BJ (cell line): ENCODE results near the gene SRR. TPM values are rescaled to one million over a fixed set of nuclear protein-coding genes. Genes with fewer than 3 reads are reported as not detected.
A peak's percentile ranks its signal among the peaks of the same experiment; 100 is the strongest.

Source experiments
- CTCF ChIA-PET: fragments of 350-600 bp; formaldehyde crosslinking; extraction: SDS; loops from one replicate; lab custom pipeline; 2021; ENCODE audit warnings: antibody characterized with exemption, inconsistent platforms; lab: Yijun Ruan, JAX
- POLR2A ChIA-PET: fragments of 300-600 bp; sonication (Branson Sonifier 250); formaldehyde crosslinking; extraction: SDS; loops from one replicate; lab custom pipeline; 2021; ENCODE audit warnings: antibody characterized with exemption; lab: Charles Lee
- DNase-seq: peaks from one replicate; pipeline ENCODE4 v3.0.0-alpha.2; 2011; ENCODE audit warnings: low read depth
- H3K27me3 ChIP-seq: 2 replicates; pipeline ENCODE4 v1.6.0; 2011; ENCODE audit warnings: low read length; ENCODE audit not compliant: control insufficient read depth, insufficient read depth
- H3K36me3 ChIP-seq: 2 replicates; pipeline ENCODE4 v1.5.1; 2011; ENCODE audit warnings: low read length; ENCODE audit not compliant: control insufficient read depth, insufficient read depth
- H3K4me3 ChIP-seq: 2 replicates; pipeline ENCODE4 v1.5.1; 2011; ENCODE audit warnings: low read depth, mild to moderate bottlenecking, control low read depth, low read length
- polyA plus RNA-seq: library from polyadenylated mRNA; depleted of rRNA; stranded (reverse); fragments of >200 nt; gene quantifications from 2 replicates; pipeline ENCODE4 v1.2.3, GENCODE V29; 2011
- TF ChIP-seq, protein P1 (sequence below): IDR thresholded peaks from 2 replicates; pipeline ENCODE4 v1.5.1; 2011; ENCODE audit warnings: low read depth, mild to moderate bottlenecking, control low read depth, inconsistent platforms, low read length, moderate library complexity; ENCODE audit not compliant: insufficient read depth

SRR gene
- polyA plus RNA-seq, 1 experiment = 17.1 TPM

GRCh38 chr17:2336215-2336851, 32.6 kb downstream of the SRR start, which contains the start of gene TSR1:
TSS of gene TSR1 (minus strand) at chr17:2336457. CDS start at chr17:2336427, 30 bp downstream.
- POLR2A ChIA-PET = no interaction called here
- TF ChIP-seq, protein P1, sequence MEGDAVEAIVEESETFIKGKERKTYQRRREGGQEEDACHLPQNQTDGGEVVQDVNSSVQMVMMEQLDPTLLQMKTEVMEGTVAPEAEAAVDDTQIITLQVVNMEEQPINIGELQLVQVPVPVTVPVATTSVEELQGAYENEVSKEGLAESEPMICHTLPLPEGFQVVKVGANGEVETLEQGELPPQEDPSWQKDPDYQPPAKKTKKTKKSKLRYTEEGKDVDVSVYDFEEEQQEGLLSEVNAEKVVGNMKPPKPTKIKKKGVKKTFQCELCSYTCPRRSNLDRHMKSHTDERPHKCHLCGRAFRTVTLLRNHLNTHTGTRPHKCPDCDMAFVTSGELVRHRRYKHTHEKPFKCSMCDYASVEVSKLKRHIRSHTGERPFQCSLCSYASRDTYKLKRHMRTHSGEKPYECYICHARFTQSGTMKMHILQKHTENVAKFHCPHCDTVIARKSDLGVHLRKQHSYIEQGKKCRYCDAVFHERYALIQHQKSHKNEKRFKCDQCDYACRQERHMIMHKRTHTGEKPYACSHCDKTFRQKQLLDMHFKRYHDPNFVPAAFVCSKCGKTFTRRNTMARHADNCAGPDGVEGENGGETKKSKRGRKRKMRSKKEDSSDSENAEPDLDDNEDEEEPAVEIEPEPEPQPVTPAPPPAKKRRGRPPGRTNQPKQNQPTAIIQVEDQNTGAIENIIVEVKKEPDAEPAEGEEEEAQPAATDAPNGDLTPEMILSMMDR = peak; percentile 49
- CTCF ChIA-PET = interaction anchor here (0.6 to 2.1 kb wide), 11 partner anchors 9 to 283 kb away, joined by 3 to 10 read pairs (median 3); partner anchors contain the start of gene HIC1
- H3K36me3 ChIP-seq = peaks cover 4% of the 10 kb centered on the region
- peak; percentile 41 for DNase-seq
- H3K27me3 ChIP-seq = no peaks in the 10 kb centered on the region
- peak within 1 kb of the TSS; percentile 69 for H3K4me3 ChIP-seq

DNA sequence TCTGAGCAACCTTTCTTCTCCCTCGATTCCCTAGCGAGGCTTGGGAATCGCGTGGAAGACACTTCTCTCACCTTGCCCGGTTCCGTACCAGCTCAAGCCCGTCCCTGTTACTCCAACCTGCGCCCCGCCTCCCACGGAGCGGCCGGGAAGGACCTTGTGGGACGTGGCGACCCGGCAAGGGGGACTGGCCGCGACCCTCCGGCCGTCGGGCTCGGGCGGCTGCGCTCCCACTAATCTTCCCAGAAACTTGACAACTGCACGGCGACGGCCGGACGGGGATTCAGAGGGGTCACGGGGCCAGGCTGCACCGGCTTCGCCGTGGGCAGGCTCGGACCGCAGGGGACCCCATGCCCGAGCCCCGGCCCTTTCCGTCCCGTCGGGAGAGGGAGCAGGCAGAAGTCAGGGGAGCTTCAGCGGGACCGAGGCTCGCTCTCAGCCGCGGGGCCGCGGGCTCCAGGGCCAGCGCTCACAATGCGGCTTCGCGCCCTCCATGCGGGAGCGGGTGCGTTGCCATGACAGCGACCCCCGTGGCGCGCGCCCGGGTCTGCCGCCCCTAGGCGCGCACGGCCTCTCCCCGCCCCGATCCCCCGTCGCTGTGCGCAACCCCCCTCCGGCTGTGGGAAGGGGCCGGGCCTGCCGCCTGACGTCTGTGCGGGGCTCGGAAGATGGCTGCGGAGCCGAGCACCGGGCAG, 33.2 kb downstream of the SRR start, which contains the start of gene SGSM2:
Gene SGSM2, plus strand, starts transcription at position 650 of the 692 bp plus-strand sequence. CDS start 188 bp downstream, outside the sequence.
- no peak for DNase-seq
- CTCF ChIA-PET = interaction anchor here (0.6 to 2.1 kb wide), 11 partner anchors 9 to 284 kb away, joined by 3 to 10 read pairs (median 3); partner anchors contain the start of gene HIC1

GRCh38 chr17:2337544-2338314, 34.0 kb downstream of the SRR start:
- peak overlapping the region; percentile 69 for H3K4me3 ChIP-seq
- ChIA-PET POLR2A (interaction anchor here (0.6 to 0.7 kb wide), 2 partner anchors 10 to 256 kb away, joined by 4 to 8 read pairs; partner anchors contain the start of gene PAFAH1B1), CTCF (interaction anchor here (0.9 to 3.1 kb wide), 3 partner anchors 9 to 16 kb away, joined by 3 to 22 read pairs (median 3); no protein-coding TSS in a partner anchor)
- TF ChIP-seq, protein P1 = no peak
- no peaks in the 10 kb centered on the region for H3K27me3 ChIP-seq
- no peak for DNase-seq
- H3K36me3 ChIP-seq = 0 out of 2 replicates have a peak, but pooled peaks cover 3% of the 10 kb centered on the region

More for the DNA sequence above, 33.2 kb downstream of the SRR start, which contains the start of gene SGSM2:
- TF ChIP-seq, protein P1 = no peak
- no peaks in the 10 kb centered on the region for H3K27me3 ChIP-seq
- peak within 1 kb of the TSS; percentile 69 for H3K4me3 ChIP-seq
- 0 out of 2 replicates have a peak, but pooled peaks cover 3% of the 10 kb centered on the region for H3K36me3 ChIP-seq
- POLR2A ChIA-PET = no interaction called here

DNA sequence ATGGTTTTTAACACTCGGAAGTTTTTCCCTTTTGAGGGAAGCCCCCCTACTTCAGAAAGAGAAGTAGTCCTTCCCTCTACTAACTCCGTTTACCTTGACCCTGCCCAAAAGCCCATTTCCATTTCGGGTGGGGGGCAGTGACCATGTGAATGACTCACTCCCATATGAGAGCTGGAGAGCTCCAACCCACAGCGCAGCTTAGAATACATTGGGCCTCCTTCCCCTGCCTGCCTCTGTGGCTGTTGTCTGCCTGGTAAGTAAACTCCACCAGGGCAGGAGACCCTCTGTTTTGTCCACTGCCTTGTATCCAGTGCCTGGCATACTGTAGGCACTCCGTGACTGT, 34.5 kb downstream of the SRR start:
- Histone ChIP-seq H3K36me3 (peaks cover 1% of the 10 kb centered on the region; the same call in 1 of the 2 replicates), H3K27me3 (no peaks in the 10 kb centered on the region), H3K4me3 (peak overlapping the region; percentile 69)
- POLR2A ChIA-PET = interaction anchor here (0.6 to 0.7 kb wide), 2 partner anchors 10 to 255 kb away, joined by 4 to 8 read pairs; partner anchors contain the start of gene PAFAH1B1
- TF ChIP-seq, protein P1 = no peak
- CTCF ChIA-PET = interaction anchor here (0.9 to 3.1 kb wide), 2 partner anchors 8 to 15 kb away, joined by 3 to 22 read pairs; no protein-coding TSS in a partner anchor
- no peak for DNase-seq
